CD4-positive, alpha-beta T cell (primary cell): ENCODE data around the gene ZC3H10. TPM values are rescaled to one million over a fixed set of nuclear protein-coding genes. Genes with fewer than 3 reads are reported as not detected.

Source experiments
- ATAC-seq: fragments of 200-7000 bp; cut with Tn5 transposase; one replicate; pipeline ENCODE4 v1.10.0; 2022; ENCODE audit warnings: mild to moderate bottlenecking; ENCODE audit not compliant: poor library complexity
- CTCF ChIA-PET: fragments of 350-600 bp; sonication (Branson Sonifier 250); formaldehyde crosslinking; loops from one replicate; lab custom pipeline; 2021; ENCODE audit warnings: antibody characterized with exemption, inconsistent platforms; lab: Charles Lee
- POLR2A ChIA-PET: fragments of 350-600 bp; sonication (Branson Sonifier 250); formaldehyde crosslinking; loops from one replicate; lab custom pipeline; 2021; ENCODE audit warnings: antibody characterized with exemption, inconsistent platforms; lab: Charles Lee
- DNase-seq, 14 experiments: peaks; one replicate each; pipeline ENCODE4 v3.0.0-alpha.2; 2013 to 2020; ENCODE audit warnings: mixed read lengths in 2 of 14
- H3K27ac ChIP-seq, 2 donors: one replicate each; pipeline versions ENCODE4 v1.5.1 to v1.7.0; 2013; ENCODE audit warnings: low read length in 2 of 2, low read depth in 1 of 2, mild to moderate bottlenecking in 1 of 2
- H3K27me3 ChIP-seq, 2 experiments: 1 replicate in 1 of 2; 2 replicates in 1 of 2; pipeline versions ENCODE4 v1.6.1 to v1.7.0; 2013; ENCODE audit warnings: low read length in 2 of 2, control low read depth in 1 of 2, mild to moderate bottlenecking in 1 of 2, moderate library complexity in 1 of 2; ENCODE audit not compliant: insufficient read depth in 2 of 2, control insufficient read depth in 1 of 2
- H3K36me3 ChIP-seq: one replicate; pipeline ENCODE4 v1.6.1; 2013; ENCODE audit warnings: low read length, control low read depth; ENCODE audit not compliant: insufficient read depth
- H3K4me1 ChIP-seq: one replicate; pipeline ENCODE4 v1.6.1; 2013; ENCODE audit warnings: low read length, control low read depth; ENCODE audit not compliant: insufficient read depth
- H3K4me3 ChIP-seq: one replicate; pipeline ENCODE4 v1.5.1; 2013; ENCODE audit warnings: mild to moderate bottlenecking, low read length, moderate library complexity
- H3K9me3 ChIP-seq, 2 experiments: 1 replicate in 1 of 2; 2 replicates in 1 of 2; pipeline versions ENCODE4 v1.6.1 to v1.7.0; 2013; ENCODE audit warnings: low read length in 2 of 2, mild to moderate bottlenecking in 2 of 2, control low read depth in 1 of 2, moderate library complexity in 1 of 2; ENCODE audit not compliant: control insufficient read depth in 1 of 2, insufficient read depth in 1 of 2
- H3K27ac Mint-ChIP-seq: one replicate; pipeline ENCODE4 v1.8.0; 2020; ENCODE audit warnings: mixed read lengths
- H3K27me3 Mint-ChIP-seq: one replicate; pipeline ENCODE4 v1.8.0; 2021; ENCODE audit warnings: mixed read lengths
- H3K36me3 Mint-ChIP-seq: one replicate; pipeline ENCODE4 v1.8.0; 2021; ENCODE audit warnings: low read depth, mixed read lengths
- H3K4me1 Mint-ChIP-seq: one replicate; pipeline ENCODE4 v1.8.0; 2021; ENCODE audit warnings: low read depth, mixed read lengths
- H3K4me3 Mint-ChIP-seq: one replicate; pipeline ENCODE4 v1.8.0; 2020; ENCODE audit warnings: mild to moderate bottlenecking, mixed read lengths
- H3K9me3 Mint-ChIP-seq: one replicate; pipeline ENCODE4 v1.8.0; 2020; ENCODE audit warnings: mixed read lengths
- intact Hi-C, 2 experiments: fragments of 100-400 bp; cut with DNase I in 1 of 2; cut with micrococcal nuclease in 1 of 2; formaldehyde crosslinking; loops; one replicate each; pipeline versions ENCODE4 v1.15.1 to v1.9.0; 2023 to 2025; cut with DNase I, micrococcal nuclease
- total RNA-seq, 174 experiments: library from RNA in 2 of 174; stranded (reverse) in 2 of 174; gene quantifications; one replicate each; pipeline ENCODE4 v1.2.3 and lab custom pipeline; 2021 to 2026
- TF ChIP-seq, protein P1 (sequence below): fragments of 200-600 bp; IDR thresholded peaks from one replicate; pipeline ENCODE4 v1.8.0; 2022; ENCODE audit warnings: antibody characterized with exemption, mild to moderate bottlenecking

ZC3H10 gene
- total RNA-seq, 2 experiments from 2014 or later: 6.3 to 8.9 TPM

GRCh38 chr12:56098592-56098991 lies 19.5 kb upstream of the ZC3H10 start:
- Histone ChIP-seq H3K4me3 (no peak overlapping the region), H3K27me3 (no peaks in the 10 kb centered on the region), H3K27ac (no peak overlapping the region), H3K36me3 (no peaks in the 10 kb centered on the region), H3K9me3 (no peaks in the 10 kb centered on the region), H3K4me1 (peaks cover 25% of the 10 kb centered on the region)
- Mint-ChIP-seq H3K4me3 (no peak overlapping the region), H3K27me3 (no peaks in the 10 kb centered on the region), H3K27ac (no peak overlapping the region), H3K4me1 (peaks cover 34% of the 10 kb centered on the region), H3K36me3 (no peaks in the 10 kb centered on the region), H3K9me3 (no peaks in the 10 kb centered on the region)
- intact Hi-C loops: no loop called here
- ChIA-PET CTCF (no interaction called here), POLR2A (no interaction called here)
- TF ChIP-seq, protein P1, sequence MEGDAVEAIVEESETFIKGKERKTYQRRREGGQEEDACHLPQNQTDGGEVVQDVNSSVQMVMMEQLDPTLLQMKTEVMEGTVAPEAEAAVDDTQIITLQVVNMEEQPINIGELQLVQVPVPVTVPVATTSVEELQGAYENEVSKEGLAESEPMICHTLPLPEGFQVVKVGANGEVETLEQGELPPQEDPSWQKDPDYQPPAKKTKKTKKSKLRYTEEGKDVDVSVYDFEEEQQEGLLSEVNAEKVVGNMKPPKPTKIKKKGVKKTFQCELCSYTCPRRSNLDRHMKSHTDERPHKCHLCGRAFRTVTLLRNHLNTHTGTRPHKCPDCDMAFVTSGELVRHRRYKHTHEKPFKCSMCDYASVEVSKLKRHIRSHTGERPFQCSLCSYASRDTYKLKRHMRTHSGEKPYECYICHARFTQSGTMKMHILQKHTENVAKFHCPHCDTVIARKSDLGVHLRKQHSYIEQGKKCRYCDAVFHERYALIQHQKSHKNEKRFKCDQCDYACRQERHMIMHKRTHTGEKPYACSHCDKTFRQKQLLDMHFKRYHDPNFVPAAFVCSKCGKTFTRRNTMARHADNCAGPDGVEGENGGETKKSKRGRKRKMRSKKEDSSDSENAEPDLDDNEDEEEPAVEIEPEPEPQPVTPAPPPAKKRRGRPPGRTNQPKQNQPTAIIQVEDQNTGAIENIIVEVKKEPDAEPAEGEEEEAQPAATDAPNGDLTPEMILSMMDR: no peak
- DNase-seq: no peak
- ATAC-seq: no peak

GRCh38 chr12:56099787-56100186 lies 18.3 kb upstream of the ZC3H10 start:
- Histone ChIP-seq H3K27me3 (no peaks in the 10 kb centered on the region), H3K27ac (no peak overlapping the region), H3K9me3 (no peaks in the 10 kb centered on the region), H3K36me3 (no peaks in the 10 kb centered on the region), H3K4me3 (no peak overlapping the region), H3K4me1 (peaks cover 33% of the 10 kb centered on the region)
- H3K4me1 Mint-ChIP-seq: peaks cover 45% of the 10 kb centered on the region
- H3K4me3 Mint-ChIP-seq: peak overlapping the region; percentile 16
- intact Hi-C loops: loop anchor here (2.0 to 10.0 kb wide), 3 partner anchors 17 to 365 kb away; partner anchors contain the start of gene DNAJC14 (in 1 of the 2)
- TF ChIP-seq, protein P1: no peak
- DNase-seq (no peak), ATAC-seq (no peak)
- no peaks in the 10 kb centered on the region for H3K27me3 Mint-ChIP-seq
- H3K36me3 Mint-ChIP-seq: peaks cover 11% of the 10 kb centered on the region
- H3K27ac Mint-ChIP-seq: peak overlapping the region; percentile 73
- H3K9me3 Mint-ChIP-seq: no peaks in the 10 kb centered on the region
- ChIA-PET POLR2A (no interaction called here), CTCF (no interaction called here)

- Mint-ChIP-seq H3K9me3 (no peaks in the 10 kb centered on the region), H3K27ac (peak overlapping the region; percentile 100), H3K4me1 (peaks cover 56% of the 10 kb centered on the region), H3K36me3 (peaks cover 19% of the 10 kb centered on the region), H3K27me3 (no peaks in the 10 kb centered on the region), H3K4me3 (no peak overlapping the region)
- intact Hi-C loops: loop anchor here (2.0 to 10.0 kb wide), 3 partner anchors 18 to 366 kb away; partner anchors contain the start of gene DNAJC14 (in 1 of the 2)
- Histone ChIP-seq H3K4me1 (peaks cover 44% of the 10 kb centered on the region), H3K36me3 (no peaks in the 10 kb centered on the region), H3K9me3 (no peaks in the 10 kb centered on the region), H3K4me3 (no peak overlapping the region), H3K27ac (no peak overlapping the region), H3K27me3 (no peaks in the 10 kb centered on the region)
- POLR2A ChIA-PET: interaction anchor here (6.3 kb wide), 1 partner anchor 16 kb away, joined by 233 read pairs; the partner anchor contains the start of genes RPL41 and ZC3H10
- CTCF ChIA-PET: interaction anchor here (0.7 kb wide), 1 partner anchor 376 kb away, joined by 3 read pairs; no protein-coding TSS in a partner anchor
- DNase-seq: no peak
- no peak for ATAC-seq
- TF ChIP-seq, protein P1: no peak
Observed at GRCh38 chr12:56101045-56101444, 17.0 kb upstream of the ZC3H10 start.
